Lower leg skin (tissue), 3 donors: Measurements from ENCODE around the gene OTUD5.

Experiments
- POLR2A ChIP-seq, 2 donors: fragments of 450-650 bp; IDR thresholded peaks; one replicate each; pipeline ENCODE4 v1.6.1; 2016 to 2017; ENCODE audit warnings: antibody characterized with exemption in 2 of 2, mild to moderate bottlenecking in 1 of 2, moderate library complexity in 1 of 2
- TF ChIP-seq, protein P1 (sequence below), 3 donors: fragments of 450-650 bp; IDR thresholded peaks; one replicate each; pipeline ENCODE4 v1.5.1; 2016; ENCODE audit warnings: antibody characterized with exemption in 3 of 3, mild to moderate bottlenecking in 3 of 3, moderate library complexity in 2 of 3

GRCh38 chrX:48957827-48958634, 624 bp upstream of the OTUD5 start:
- TF ChIP-seq, protein P1, sequence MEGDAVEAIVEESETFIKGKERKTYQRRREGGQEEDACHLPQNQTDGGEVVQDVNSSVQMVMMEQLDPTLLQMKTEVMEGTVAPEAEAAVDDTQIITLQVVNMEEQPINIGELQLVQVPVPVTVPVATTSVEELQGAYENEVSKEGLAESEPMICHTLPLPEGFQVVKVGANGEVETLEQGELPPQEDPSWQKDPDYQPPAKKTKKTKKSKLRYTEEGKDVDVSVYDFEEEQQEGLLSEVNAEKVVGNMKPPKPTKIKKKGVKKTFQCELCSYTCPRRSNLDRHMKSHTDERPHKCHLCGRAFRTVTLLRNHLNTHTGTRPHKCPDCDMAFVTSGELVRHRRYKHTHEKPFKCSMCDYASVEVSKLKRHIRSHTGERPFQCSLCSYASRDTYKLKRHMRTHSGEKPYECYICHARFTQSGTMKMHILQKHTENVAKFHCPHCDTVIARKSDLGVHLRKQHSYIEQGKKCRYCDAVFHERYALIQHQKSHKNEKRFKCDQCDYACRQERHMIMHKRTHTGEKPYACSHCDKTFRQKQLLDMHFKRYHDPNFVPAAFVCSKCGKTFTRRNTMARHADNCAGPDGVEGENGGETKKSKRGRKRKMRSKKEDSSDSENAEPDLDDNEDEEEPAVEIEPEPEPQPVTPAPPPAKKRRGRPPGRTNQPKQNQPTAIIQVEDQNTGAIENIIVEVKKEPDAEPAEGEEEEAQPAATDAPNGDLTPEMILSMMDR (IDR thresholded peaks at IDR 0.05): no peak
- no peak for TF ChIP-seq POLR2A (IDR thresholded peaks at IDR 0.05)
